H9 (cell line): ENCODE results near the gene ADAM22. TPM values are rescaled to one million over a fixed set of nuclear protein-coding genes. Genes with fewer than 3 reads are reported as not detected.

Experiments
- DNase-seq: peaks from one replicate; pipeline ENCODE4 v3.0.0-alpha.2; 2017
- H2AFZ ChIP-seq: one replicate; pipeline ENCODE4 v1.6.1; 2013; ENCODE audit warnings: mild to moderate bottlenecking, low read length, control low read depth, moderate library complexity
- H2AK5ac ChIP-seq: 2 replicates; pipeline ENCODE4 v1.6.1; 2013; ENCODE audit warnings: low read length, control low read depth, mixed read lengths; ENCODE audit not compliant: insufficient read length
- H2BK120ac ChIP-seq: one replicate; pipeline ENCODE4 v1.6.1; 2013; ENCODE audit warnings: low read depth, mild to moderate bottlenecking, low read length, control low read depth, inconsistent platforms; ENCODE audit not compliant: poor library complexity, severe bottlenecking
- H2BK12ac ChIP-seq: 2 replicates; pipeline ENCODE4 v1.6.1; 2013; ENCODE audit warnings: low read length, control low read depth, mixed read lengths, low read depth; ENCODE audit not compliant: insufficient read length
- H2BK15ac ChIP-seq: 2 replicates; pipeline ENCODE4 v1.6.1; 2013; ENCODE audit warnings: low read depth, low read length, control low read depth
- H2BK20ac ChIP-seq: one replicate; pipeline ENCODE4 v1.6.1; 2013; ENCODE audit warnings: low read depth, mild to moderate bottlenecking, low read length, control low read depth, inconsistent platforms; ENCODE audit not compliant: poor library complexity, severe bottlenecking
- H2BK5ac ChIP-seq: 2 replicates; pipeline ENCODE4 v1.6.1; 2013; ENCODE audit warnings: low read length, control low read depth, mixed read lengths; ENCODE audit not compliant: insufficient read length
- H3K14ac ChIP-seq: 2 replicates; pipeline ENCODE4 v1.6.1; 2013; ENCODE audit warnings: low read length, control low read depth; ENCODE audit not compliant: insufficient read depth
- H3K18ac ChIP-seq: 2 replicates; pipeline ENCODE4 v1.6.1; 2013; ENCODE audit warnings: low read depth, mild to moderate bottlenecking, mixed read lengths, low read length, control low read depth; ENCODE audit not compliant: insufficient read length
- H3K23ac ChIP-seq: 2 replicates; pipeline ENCODE4 v1.6.1; 2013; ENCODE audit warnings: low read length, control low read depth, mixed read lengths, low read depth; ENCODE audit not compliant: insufficient read length
- H3K23me2 ChIP-seq: 2 replicates; pipeline ENCODE4 v1.6.1; 2013; ENCODE audit warnings: low read depth, mild to moderate bottlenecking, mixed read lengths, low read length, control low read depth; ENCODE audit not compliant: insufficient read length, poor library complexity, severe bottlenecking
- H3K27ac ChIP-seq: 2 replicates; pipeline ENCODE4 v1.5.1; 2013; ENCODE audit warnings: low read length, control low read depth, mixed read lengths, low read depth; ENCODE audit not compliant: insufficient read length
- H3K27me3 ChIP-seq: 2 replicates; pipeline ENCODE4 v1.6.1; 2013; ENCODE audit warnings: low read length, control low read depth, inconsistent platforms; ENCODE audit not compliant: insufficient read depth
- H3K4ac ChIP-seq: 2 replicates; pipeline ENCODE4 v1.6.1; 2013; ENCODE audit warnings: low read depth, mild to moderate bottlenecking, control low read depth, inconsistent platforms, low read length, moderate library complexity
- H3K4me1 ChIP-seq: 2 replicates; pipeline ENCODE4 v1.6.1; 2013; ENCODE audit warnings: low read length, control low read depth, inconsistent platforms; ENCODE audit not compliant: insufficient read depth
- H3K4me2 ChIP-seq: 2 replicates; pipeline ENCODE4 v1.6.1; 2013; ENCODE audit warnings: low read length, control low read depth, mixed read lengths; ENCODE audit not compliant: insufficient read length, insufficient read depth
- H3K56ac ChIP-seq: 2 replicates; pipeline ENCODE4 v1.6.1; 2013; ENCODE audit warnings: low read depth, mild to moderate bottlenecking, mixed read lengths, low read length, control low read depth; ENCODE audit not compliant: insufficient read length
- H3K79me1 ChIP-seq: 2 replicates; pipeline ENCODE4 v1.6.1; 2013; ENCODE audit warnings: low read depth, mild to moderate bottlenecking, moderate library complexity, low read length, control low read depth, inconsistent platforms; ENCODE audit not compliant: insufficient read depth, poor library complexity, severe bottlenecking
- H3K79me2 ChIP-seq: 2 replicates; pipeline ENCODE4 v1.6.1; 2013; ENCODE audit warnings: low read length, control low read depth, inconsistent platforms; ENCODE audit not compliant: insufficient read depth
- H3K9ac ChIP-seq: 2 replicates; pipeline ENCODE4 v1.6.1; 2013; ENCODE audit warnings: low read length, control low read depth, mixed read lengths; ENCODE audit not compliant: insufficient read length; ENCODE audit errors: extremely low read depth
- H3K9me3 ChIP-seq: one replicate; pipeline ENCODE4 v1.6.1; 2013; ENCODE audit warnings: low read depth, low read length, inconsistent platforms; ENCODE audit not compliant: control insufficient read depth
- H3T11ph ChIP-seq: one replicate; pipeline ENCODE4 v1.6.1; 2013; ENCODE audit warnings: mild to moderate bottlenecking, low read length, control low read depth, inconsistent platforms
- H4K20me1 ChIP-seq: one replicate; pipeline ENCODE4 v1.6.1; 2013; ENCODE audit not compliant: control insufficient read depth, insufficient read length, insufficient read depth
- H4K5ac ChIP-seq: 2 replicates; pipeline ENCODE4 v1.6.1; 2013; ENCODE audit warnings: low read depth, mild to moderate bottlenecking, mixed read lengths, low read length, control low read depth; ENCODE audit not compliant: insufficient read length
- H4K8ac ChIP-seq: replicated peaks from 2 replicates; pipeline ENCODE4 v1.6.1; 2013; ENCODE audit warnings: low read length, control low read depth, mixed read lengths, low read depth; ENCODE audit not compliant: insufficient read length
- H4K91ac ChIP-seq: 2 replicates; pipeline ENCODE4 v1.6.1; 2013; ENCODE audit warnings: low read depth, mild to moderate bottlenecking, moderate library complexity, mixed read lengths, low read length, control low read depth; ENCODE audit not compliant: insufficient read length
- H3K27ac Mint-ChIP-seq, 3 experiments: 2 replicates in 2 of 3; 3 replicates in 1 of 3; pipeline ENCODE4 v1.8.0; 2020 to 2021; ENCODE audit warnings: mixed read lengths in 3 of 3, mild to moderate bottlenecking in 1 of 3, moderate library complexity in 1 of 3
- H3K27me3 Mint-ChIP-seq: 2 replicates; pipeline ENCODE4 v1.8.0; 2021; ENCODE audit warnings: low read depth, mild to moderate bottlenecking, moderate library complexity, mixed read lengths
- H3K36me3 Mint-ChIP-seq, 3 experiments: 2 replicates in 2 of 3; 3 replicates in 1 of 3; pipeline ENCODE4 v1.8.0; 2020 to 2021; ENCODE audit warnings: low read depth in 3 of 3, mixed read lengths in 3 of 3; ENCODE audit not compliant: insufficient read depth in 1 of 3
- H3K4me1 Mint-ChIP-seq, 2 experiments: 2 replicates each; pipeline ENCODE4 v1.8.0; 2020; ENCODE audit warnings: mixed read lengths in 2 of 2
- H3K4me3 Mint-ChIP-seq, 2 experiments: 2 replicates in 1 of 2; 3 replicates in 1 of 2; pipeline ENCODE4 v1.8.0; 2020 to 2021; ENCODE audit warnings: mild to moderate bottlenecking in 2 of 2, mixed read lengths in 2 of 2, moderate library complexity in 1 of 2
- H3K9me3 Mint-ChIP-seq, 2 experiments: 2 replicates in 1 of 2; 3 replicates in 1 of 2; pipeline ENCODE4 v1.8.0; 2020; ENCODE audit warnings: mild to moderate bottlenecking in 2 of 2, mixed read lengths in 2 of 2, moderate library complexity in 1 of 2
- CTCF ChIP-seq: fragments of 200-600 bp; sonication (generic); conservative IDR thresholded peaks from 3 replicates; pipeline ENCODE4 v1.8.0; 2021; ENCODE audit warnings: antibody characterized with exemption, mild to moderate bottlenecking
- WGBS: extraction: QIAGEN DNeasy Blood & Tissue Kit; methylation state at CpG from one replicate; pipeline ENCODE4 v1.1.7; 2013; ENCODE audit warnings: missing lambda C conversion rate, low lambda C conversion rate, mixed read lengths; ENCODE audit not compliant: insufficient read length; ENCODE audit errors: extremely low coverage; 5-methylcytosine and 5-hydroxymethylcytosine counted together
- total RNA-seq: library from RNA; stranded (reverse); gene quantifications from 2 replicates; pipeline ENCODE4 v1.2.1, GENCODE V29; 2021

Gene ADAM22
- total RNA-seq, 1 experiment from 2014 or later: 8.7 TPM

- no peak overlapping the region for H2BK5ac ChIP-seq
- no CpG with 5 or more reads among the region's 1 CpG for WGBS
- H3T11ph ChIP-seq: no peak overlapping the region
- H2AFZ ChIP-seq: no peak overlapping the region
- H3K9ac ChIP-seq: no peak overlapping the region
- no peak overlapping the region for H3K56ac ChIP-seq
- H2BK15ac ChIP-seq: no peak overlapping the region
- no peak overlapping the region for H4K5ac ChIP-seq
- H3K18ac ChIP-seq: no peak overlapping the region
- peaks cover 14 to 23% of the 10 kb centered on the region in 2 experiments for H3K9me3 Mint-ChIP-seq
- H4K8ac ChIP-seq: no peak overlapping the region
- no peaks in the 10 kb centered on the region for H3K4me1 ChIP-seq
- no peak overlapping the region for H3K27ac Mint-ChIP-seq
- H2BK20ac ChIP-seq: no peak overlapping the region
- no peak overlapping the region for H3K4ac ChIP-seq
- H4K20me1 ChIP-seq: peaks cover 3% of the 10 kb centered on the region
- H3K27ac ChIP-seq: no peak overlapping the region
- peaks cover 0 to 6% of the 10 kb centered on the region in 2 experiments; a peak in 2 of 4 replicates for H3K4me1 Mint-ChIP-seq
- no peak for DNase-seq
- H3K14ac ChIP-seq: no peak overlapping the region
- peaks cover 12 to 25% (median 14%) of the 10 kb centered on the region in 3 experiments; a peak in 6 of 7 replicates for H3K36me3 Mint-ChIP-seq
- H4K91ac ChIP-seq: no peak overlapping the region
- no peaks in the 10 kb centered on the region for H3K79me1 ChIP-seq
- H3K27me3 ChIP-seq: no peaks in the 10 kb centered on the region
- H3K23ac ChIP-seq: no peak overlapping the region
- no peak overlapping the region for H2AK5ac ChIP-seq
- H3K27me3 Mint-ChIP-seq: no peaks in the 10 kb centered on the region
- TF ChIP-seq CTCF: no peak
- no peaks in the 10 kb centered on the region for H3K79me2 ChIP-seq
- H3K9me3 ChIP-seq: no peaks in the 10 kb centered on the region
- no peak overlapping the region for H3K4me3 Mint-ChIP-seq
- H3K23me2 ChIP-seq: no peaks in the 10 kb centered on the region
- no peak overlapping the region for H2BK120ac ChIP-seq
- H3K4me2 ChIP-seq: no peak overlapping the region
- no peak overlapping the region for H2BK12ac ChIP-seq
Measured at GRCh38 chr7:87960239-87960638, 26.2 kb downstream of the ADAM22 start.
